Lower leg skin (tissue), 3 donors: Measurements from ENCODE around the gene PLS1.

Experiments
- POLR2A ChIP-seq, 2 donors: fragments of 450-650 bp; IDR thresholded peaks; one replicate each; pipeline ENCODE4 v1.6.1; 2016 to 2017; ENCODE audit warnings: antibody characterized with exemption in 2 of 2, mild to moderate bottlenecking in 1 of 2, moderate library complexity in 1 of 2
- TF ChIP-seq, protein P1 (sequence below), 3 donors: fragments of 450-650 bp; IDR thresholded peaks; one replicate each; pipeline ENCODE4 v1.5.1; 2016; ENCODE audit warnings: antibody characterized with exemption in 3 of 3, mild to moderate bottlenecking in 3 of 3, moderate library complexity in 2 of 3

DNA sequence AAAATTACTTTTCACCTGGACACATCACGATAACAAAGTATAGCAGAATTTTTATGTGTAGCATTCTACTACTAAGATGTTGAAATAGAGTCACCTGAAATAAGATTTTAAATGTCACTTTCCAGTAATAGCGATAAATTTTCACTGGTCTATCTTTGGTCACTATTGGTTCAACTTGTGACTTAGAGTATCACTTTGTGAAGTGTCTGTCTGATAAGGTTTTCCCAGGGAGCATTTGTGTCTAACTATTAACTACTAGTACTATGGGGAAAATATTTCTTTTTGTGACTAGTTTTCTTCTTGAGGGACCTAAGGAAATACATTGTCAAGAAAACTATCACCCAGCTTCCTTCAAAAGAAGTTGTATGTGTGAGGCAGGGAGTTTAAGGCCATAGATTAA, 138.6 kb downstream of the PLS1 start:
- no peak for TF ChIP-seq POLR2A (IDR thresholded peaks at IDR 0.05)
- TF ChIP-seq, protein P1, sequence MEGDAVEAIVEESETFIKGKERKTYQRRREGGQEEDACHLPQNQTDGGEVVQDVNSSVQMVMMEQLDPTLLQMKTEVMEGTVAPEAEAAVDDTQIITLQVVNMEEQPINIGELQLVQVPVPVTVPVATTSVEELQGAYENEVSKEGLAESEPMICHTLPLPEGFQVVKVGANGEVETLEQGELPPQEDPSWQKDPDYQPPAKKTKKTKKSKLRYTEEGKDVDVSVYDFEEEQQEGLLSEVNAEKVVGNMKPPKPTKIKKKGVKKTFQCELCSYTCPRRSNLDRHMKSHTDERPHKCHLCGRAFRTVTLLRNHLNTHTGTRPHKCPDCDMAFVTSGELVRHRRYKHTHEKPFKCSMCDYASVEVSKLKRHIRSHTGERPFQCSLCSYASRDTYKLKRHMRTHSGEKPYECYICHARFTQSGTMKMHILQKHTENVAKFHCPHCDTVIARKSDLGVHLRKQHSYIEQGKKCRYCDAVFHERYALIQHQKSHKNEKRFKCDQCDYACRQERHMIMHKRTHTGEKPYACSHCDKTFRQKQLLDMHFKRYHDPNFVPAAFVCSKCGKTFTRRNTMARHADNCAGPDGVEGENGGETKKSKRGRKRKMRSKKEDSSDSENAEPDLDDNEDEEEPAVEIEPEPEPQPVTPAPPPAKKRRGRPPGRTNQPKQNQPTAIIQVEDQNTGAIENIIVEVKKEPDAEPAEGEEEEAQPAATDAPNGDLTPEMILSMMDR (IDR thresholded peaks at IDR 0.05), result no peak
